Vagina (tissue), 2 donors: ENCODE measurements around the gene STX12. TPM values are rescaled to one million over a fixed set of nuclear protein-coding genes. Genes with fewer than 3 reads are reported as not detected.

Experiments
- DNase-seq, 2 donors: peaks; one replicate each; pipeline ENCODE4 v3.0.0-alpha.2; 2017; ENCODE audit errors: extremely low spot score in 2 of 2
- H3K27ac ChIP-seq: fragments of 200-600 bp; sonication (generic); one replicate; pipeline ENCODE4 v1.5.1; 2019
- H3K27me3 ChIP-seq: fragments of 200-600 bp; sonication (generic); one replicate; pipeline ENCODE4 v1.5.1; 2019
- H3K36me3 ChIP-seq, 2 donors: fragments of 200-600 bp; sonication (generic); one replicate each; pipeline ENCODE4 v1.5.1; 2017 to 2019
- H3K4me1 ChIP-seq: fragments of 200-600 bp; sonication (generic); one replicate; pipeline ENCODE4 v1.5.1; 2019
- H3K4me3 ChIP-seq, 2 donors: fragments of 200-600 bp; sonication (generic); 1 replicate in 1 of 2; 2 replicates in 1 of 2; pipeline ENCODE4 v1.5.1; 2016 to 2019
- H3K9me3 ChIP-seq: fragments of 200-600 bp; sonication (generic); one replicate; pipeline ENCODE4 v1.5.1; 2019
- CTCF ChIP-seq, 3 experiments: fragments of 450-650 bp in 2 of 3; fragments of 200-600 bp in 1 of 3; sonication (generic) in 1 of 3; IDR thresholded peaks; one replicate each; pipeline ENCODE4 v1.5.1; 2017 to 2019; ENCODE audit warnings: antibody characterized with exemption in 3 of 3, mild to moderate bottlenecking in 2 of 3, moderate library complexity in 2 of 3
- POLR2A ChIP-seq, 2 donors: fragments of 450-650 bp; IDR thresholded peaks; one replicate each; pipeline ENCODE4 v1.6.1; 2017; ENCODE audit warnings: antibody characterized with exemption in 2 of 2, mild to moderate bottlenecking in 2 of 2, moderate library complexity in 2 of 2
- POLR2AphosphoS5 ChIP-seq, 2 donors: sonication (generic); formaldehyde crosslinking; IDR thresholded peaks; one replicate each; pipeline ENCODE4 v1.9.0; 2017; ENCODE audit warnings: antibody characterized with exemption in 2 of 2, mild to moderate bottlenecking in 2 of 2, low read depth in 1 of 2; ENCODE audit not compliant: insufficient read depth in 1 of 2
- intact Hi-C: fragments of 100-400 bp; cut with DNase I; formaldehyde crosslinking; loops from one replicate; pipeline ENCODE4 v1.15.1; 2023
- total RNA-seq: library from RNA; depleted of rRNA; stranded (reverse); fragments of >200 nt; gene quantifications from one replicate; pipeline ENCODE4 v1.2.3, GENCODE V29; 2016

Gene STX12
- total RNA-seq, 1 donor from 2014 or later = 34.6 TPM

GRCh38 chr1:27752360-27752759 is 20.7 kb upstream of the STX12 start:
- Histone ChIP-seq H3K4me1 (no peaks in the 10 kb centered on the region), H3K9me3 (no peaks in the 10 kb centered on the region), H3K36me3 (peaks cover 0 to 45% of the 10 kb centered on the region in 2 donors), H3K27me3 (no peaks in the 10 kb centered on the region), H3K4me3 (no peak overlapping the region), H3K27ac (no peak overlapping the region)
- intact Hi-C loops = no loop called here
- no peak for DNase-seq
- TF ChIP-seq POLR2AphosphoS5 (IDR thresholded peaks at IDR 0.05; ENCODE audit: insufficient read depth in 1 of 2, low read depth in 1 of 2) (no peak), CTCF (IDR thresholded peaks at IDR 0.05) (no peak)

- H3K4me1 ChIP-seq = no peaks in the 10 kb centered on the region
- H3K27me3 ChIP-seq = no peaks in the 10 kb centered on the region
- TF ChIP-seq CTCF (IDR thresholded peaks at IDR 0.05) (no peak), POLR2A (IDR thresholded peaks at IDR 0.05) (no peak), POLR2AphosphoS5 (IDR thresholded peaks at IDR 0.05; ENCODE audit: insufficient read depth in 1 of 2, low read depth in 1 of 2) (no peak)
- H3K27ac ChIP-seq = no peak overlapping the region
- DNase-seq = no peak
- peaks cover 0 to 55% of the 10 kb centered on the region in 2 donors for H3K36me3 ChIP-seq
- intact Hi-C loops = no loop called here
- H3K9me3 ChIP-seq = no peaks in the 10 kb centered on the region
- no peak overlapping the region for H3K4me3 ChIP-seq
Observed at GRCh38 chr1:27755286-27755685, 17.7 kb upstream of the STX12 start.

- Histone ChIP-seq H3K4me1 (no peaks in the 10 kb centered on the region), H3K36me3 (peaks cover 0 to 49% of the 10 kb centered on the region in 2 donors), H3K27me3 (no peaks in the 10 kb centered on the region), H3K27ac (no peak overlapping the region), H3K9me3 (no peaks in the 10 kb centered on the region), H3K4me3 (no peak overlapping the region)
- TF ChIP-seq CTCF (IDR thresholded peaks at IDR 0.05) = no peak
- no peak for TF ChIP-seq POLR2AphosphoS5 (IDR thresholded peaks at IDR 0.05; ENCODE audit: insufficient read depth in 1 of 2, low read depth in 1 of 2)
- no peak for TF ChIP-seq POLR2A (IDR thresholded peaks at IDR 0.05)
- no peak for DNase-seq
- intact Hi-C loops = no loop called here
Observed at GRCh38 chr1:27755865-27756264, 17.2 kb upstream of the STX12 start.

- no peaks in the 10 kb centered on the region for H3K9me3 ChIP-seq
- no peak for DNase-seq
- H3K36me3 ChIP-seq = peaks cover 0 to 38% of the 10 kb centered on the region in 2 donors
- no peaks in the 10 kb centered on the region for H3K4me1 ChIP-seq
- intact Hi-C loops = no loop called here
- TF ChIP-seq POLR2A (IDR thresholded peaks at IDR 0.05) (no peak), CTCF (IDR thresholded peaks at IDR 0.05) (no peak), POLR2AphosphoS5 (IDR thresholded peaks at IDR 0.05; ENCODE audit: insufficient read depth in 1 of 2, low read depth in 1 of 2) (no peak)
- H3K27ac ChIP-seq = no peak overlapping the region
- H3K27me3 ChIP-seq = no peaks in the 10 kb centered on the region
- no peak overlapping the region for H3K4me3 ChIP-seq
Observed at GRCh38 chr1:27759236-27759635, 13.8 kb upstream of the STX12 start.

GRCh38 chr1:27760426-27760825 is 12.6 kb upstream of the STX12 start:
- H3K36me3 ChIP-seq = peaks cover 0 to 28% of the 10 kb centered on the region in 2 donors
- no peak for TF ChIP-seq POLR2AphosphoS5 (IDR thresholded peaks at IDR 0.05; ENCODE audit: insufficient read depth in 1 of 2, low read depth in 1 of 2)
- TF ChIP-seq POLR2A (IDR thresholded peaks at IDR 0.05) = no peak
- TF ChIP-seq CTCF (IDR thresholded peaks at IDR 0.05) = no peak
- H3K4me1 ChIP-seq = no peaks in the 10 kb centered on the region
- H3K27ac ChIP-seq = no peak overlapping the region
- no peaks in the 10 kb centered on the region for H3K9me3 ChIP-seq
- DNase-seq = no peak
- H3K4me3 ChIP-seq = no peak overlapping the region
- intact Hi-C loops = no loop called here
- no peaks in the 10 kb centered on the region for H3K27me3 ChIP-seq
